Epidermal melanocyte (primary cell): ENCODE results near the gene ANKRD39.
"Not testable (repeated sequence)": the region's sequence is repeated elsewhere in the genome, so short reads cannot be mapped to it uniquely, and the experiment has no call there.

Experiments used
- DNase-seq: peaks from one replicate; pipeline ENCODE4 v3.0.0; 2011; ENCODE audit warnings: low spot score; ENCODE audit not compliant: insufficient read length

Gene ANKRD39

GRCh38 chr2:96873651-96874096, 15.9 kb upstream of the ANKRD39 start:
- DNase-seq: no peak

GRCh38 chr2:96872591-96873349, 15.0 kb upstream of the ANKRD39 start:
- DNase-seq: no peak

GRCh38 chr2:96870626-96871255, 12.9 kb upstream of the ANKRD39 start:
- no peak for DNase-seq

GRCh38 chr2:96869822-96870625, 12.2 kb upstream of the ANKRD39 start, which contains the start of gene SEMA4C:
Gene SEMA4C, minus strand, starts transcription at chr2:96870080. Its CDS starts 2,194 bp downstream, at chr2:96867886.
- DNase-seq: peak; percentile 49

- peak; percentile 92 for DNase-seq
These were observed 11.5 kb upstream of the ANKRD39 start for GRCh38 chr2:96869281-96869821.

GRCh38 chr2:96868555-96869280, 10.9 kb upstream of the ANKRD39 start:
- DNase-seq: peak; percentile 98

GRCh38 chr2:96867756-96868554, 10.1 kb upstream of the ANKRD39 start:
- no peak for DNase-seq

GRCh38 chr2:96866986-96867755, 9.4 kb upstream of the ANKRD39 start:
- no peak for DNase-seq

GRCh38 chr2:96866586-96866985, 8.8 kb upstream of the ANKRD39 start:
- no peak for DNase-seq

- DNase-seq: no peak
These were observed 8.3 kb upstream of the ANKRD39 start for GRCh38 chr2:96866149-96866548.

- no peak for DNase-seq
These were observed 7.8 kb upstream of the ANKRD39 start for GRCh38 chr2:96865654-96866053.

- no peak for DNase-seq
These were observed 6.7 kb upstream of the ANKRD39 start for GRCh38 chr2:96864343-96865091.

GRCh38 chr2:96863575-96864342, 5.9 kb upstream of the ANKRD39 start:
- DNase-seq: no peak

GRCh38 chr2:96863056-96863455, 5.2 kb upstream of the ANKRD39 start:
- DNase-seq: not testable (repeated sequence)

GRCh38 chr2:96861074-96861473, 3.3 kb upstream of the ANKRD39 start:
- DNase-seq: no peak

- no peak for DNase-seq
These were observed 2.5 kb upstream of the ANKRD39 start for GRCh38 chr2:96860065-96861029.

GRCh38 chr2:96859681-96860064, 1.9 kb upstream of the ANKRD39 start:
- DNase-seq: peak; percentile 64
